Activated CD8-positive, alpha-beta memory T cell treated with anti-CD3 and anti-CD28 coated beads for 24 hours (primary cell): ENCODE data around the gene OR5AR1.
"Not testable (repeated sequence)": the region's sequence is repeated elsewhere in the genome, so short reads cannot be mapped to it uniquely, and the experiment has no call there.

Experiments
- DNase-seq: peaks from one replicate; pipeline ENCODE4 v3.0.0-alpha.2; 2020

OR5AR1 gene

GRCh38 chr11:56663386-56663785 lies at the start of gene OR5AR1:
Gene OR5AR1 (plus strand): TSS chr11:56663686. CDS start chr11:56663686, 0 bp downstream.
- DNase-seq, result no peak

DNA sequence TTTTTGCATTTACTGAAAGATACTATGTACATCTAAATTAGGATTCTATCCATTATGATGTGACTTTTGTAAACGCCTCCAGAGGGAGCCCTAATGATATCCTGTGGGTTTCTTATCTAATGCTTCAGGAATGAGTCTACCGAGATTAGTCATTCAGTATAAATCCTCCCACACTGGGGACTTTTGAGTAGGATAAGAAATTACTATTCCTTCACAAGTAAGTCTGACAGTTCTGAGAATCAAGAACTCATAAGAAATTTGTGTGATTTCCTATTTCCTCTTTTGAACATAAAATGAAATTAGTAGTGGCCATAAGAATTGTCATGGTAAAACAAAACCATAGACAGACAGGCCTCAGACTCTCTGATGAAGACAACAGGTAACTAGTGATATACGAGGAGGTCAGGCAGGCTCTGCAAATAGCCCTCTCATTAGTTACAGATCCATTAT lies 38.8 kb upstream of the OR5AR1 start:
- DNase-seq, result no peak

- no peak for DNase-seq
Observed at GRCh38 chr11:56625946-56626345, 37.5 kb upstream of the OR5AR1 start.

DNA sequence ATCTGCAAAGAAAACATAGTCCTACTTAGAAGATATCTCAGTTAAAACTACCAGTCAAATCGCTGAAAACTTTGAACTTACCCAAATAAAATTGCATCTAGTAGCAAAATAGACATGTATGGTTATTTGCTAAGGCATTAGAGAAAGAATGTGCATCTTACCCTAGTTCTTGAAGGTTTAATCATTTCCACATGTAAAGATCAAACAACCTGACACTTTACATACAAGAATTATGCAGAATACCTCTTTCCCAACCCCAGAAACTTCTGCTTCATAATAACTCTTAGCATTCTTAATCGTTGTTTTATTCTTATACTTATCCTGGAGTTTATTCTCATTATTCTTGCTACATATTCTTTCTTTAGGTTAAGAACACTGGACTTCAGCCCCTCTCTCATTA lies 31.2 kb upstream of the OR5AR1 start:
- no peak for DNase-seq

DNA sequence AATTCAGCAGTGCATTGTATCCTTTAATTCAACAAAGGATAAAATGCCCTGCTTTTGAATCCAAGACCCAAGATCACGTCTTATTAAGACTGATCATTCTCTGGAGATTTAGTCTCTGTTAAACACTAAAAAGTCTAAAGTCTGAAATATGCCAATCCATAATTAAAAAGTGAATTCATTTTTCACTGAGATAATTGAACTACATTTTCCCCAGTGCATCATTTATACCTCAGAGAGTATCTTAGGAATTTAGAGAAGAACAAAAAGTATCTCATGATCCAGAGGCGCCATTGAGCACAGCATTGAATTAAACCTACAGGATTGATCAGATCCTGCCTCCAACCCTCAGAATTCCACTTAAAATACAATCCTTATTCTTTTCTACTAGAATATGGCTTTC lies 26.6 kb upstream of the OR5AR1 start:
- no peak for DNase-seq

- DNase-seq, result no peak
Observed at GRCh38 chr11:56637500-56637899, 26.0 kb upstream of the OR5AR1 start.

- no peak for DNase-seq
Observed at GRCh38 chr11:56642339-56642738, 21.1 kb upstream of the OR5AR1 start, which contains the start of gene OR5AP2. Gene OR5AP2 (minus strand): TSS chr11:56642439. CDS start chr11:56642439, 0 bp downstream.

- DNase-seq, result no peak
Observed at GRCh38 chr11:56659755-56660154, 3.7 kb upstream of the OR5AR1 start.

DNA sequence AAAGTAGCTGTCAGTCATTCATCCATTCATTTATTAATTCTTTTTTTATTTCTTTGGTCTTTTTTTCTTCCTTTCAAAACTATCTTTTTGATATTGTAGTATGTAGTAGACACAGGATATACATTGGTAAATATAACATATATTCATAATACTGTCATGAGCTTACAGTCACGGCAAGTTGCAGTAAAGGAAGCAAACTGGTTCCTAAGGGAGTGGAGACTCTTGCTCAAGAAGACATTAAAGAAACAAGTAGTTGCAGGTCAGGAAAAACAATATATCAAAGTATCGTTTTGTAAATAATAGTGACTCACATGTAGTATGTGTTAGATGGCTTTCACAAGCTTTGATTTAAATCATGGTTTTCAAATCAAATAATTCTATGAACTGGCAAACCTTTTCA lies 7.5 kb downstream of the OR5AR1 start:
- no peak for DNase-seq

DNA sequence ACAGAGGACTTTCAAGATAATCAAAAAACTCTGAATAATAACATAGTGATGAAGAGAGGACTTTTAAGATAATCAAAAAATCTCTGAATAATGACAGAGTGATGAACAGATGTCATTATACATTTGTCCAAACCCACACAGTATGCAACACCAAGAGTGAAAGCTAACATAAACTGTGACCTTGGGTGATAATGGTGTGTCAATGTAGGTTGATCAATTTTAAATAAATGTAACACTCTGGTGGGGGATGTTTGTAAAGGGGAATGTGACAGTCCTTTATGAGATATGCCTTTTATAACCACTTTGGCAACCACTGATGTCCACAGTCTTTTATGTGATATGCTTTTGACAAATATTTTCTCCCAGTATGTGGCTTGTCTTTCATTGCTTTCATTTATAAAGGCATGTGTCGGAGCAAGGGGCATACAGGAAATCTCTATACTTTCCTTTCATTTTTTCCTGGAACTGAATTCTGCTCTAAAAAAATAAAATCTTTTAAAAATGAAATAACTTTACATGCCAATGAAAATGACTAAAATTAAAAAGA lies 25.1 kb downstream of the OR5AR1 start:
- no peak for DNase-seq

DNA sequence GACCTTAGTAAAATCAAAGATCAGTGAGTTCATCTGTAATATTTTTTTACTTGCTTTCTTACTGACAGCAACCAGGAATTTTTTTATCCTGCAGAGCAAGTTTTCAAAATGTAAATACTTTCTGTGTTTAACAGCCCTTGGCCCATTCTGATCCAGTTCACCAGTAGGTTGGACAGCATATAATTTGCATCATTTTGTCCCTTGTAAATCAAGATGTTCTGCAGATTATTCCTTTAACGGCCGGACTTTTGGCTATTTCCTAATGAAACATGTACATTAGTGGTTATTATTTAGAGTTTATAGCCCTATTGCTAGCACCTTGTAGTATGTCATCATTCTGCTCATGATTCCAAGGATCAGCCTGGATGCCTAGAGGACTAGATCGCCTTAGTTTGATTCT lies 27.7 kb downstream of the OR5AR1 start:
- not testable (repeated sequence) for DNase-seq

DNA sequence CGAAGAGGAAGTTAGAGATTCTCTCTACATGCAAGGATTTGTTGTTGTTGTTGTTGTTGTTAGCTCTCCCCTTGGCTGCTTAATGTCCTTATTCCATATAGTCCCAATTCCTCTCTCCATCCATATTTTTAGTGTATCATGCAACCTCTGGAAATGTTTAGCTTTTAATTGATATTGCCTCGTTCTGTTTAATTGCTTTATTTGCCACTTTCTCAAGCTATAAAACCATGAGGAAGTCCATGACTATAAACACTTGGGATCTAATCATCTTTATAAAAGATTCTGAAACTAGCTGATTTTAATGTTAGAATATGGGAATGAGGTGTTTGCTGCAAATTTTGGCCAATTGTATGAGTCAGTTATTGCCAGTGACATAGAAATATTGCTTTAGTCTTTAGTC lies 29.9 kb downstream of the OR5AR1 start:
- DNase-seq, result no peak

DNA sequence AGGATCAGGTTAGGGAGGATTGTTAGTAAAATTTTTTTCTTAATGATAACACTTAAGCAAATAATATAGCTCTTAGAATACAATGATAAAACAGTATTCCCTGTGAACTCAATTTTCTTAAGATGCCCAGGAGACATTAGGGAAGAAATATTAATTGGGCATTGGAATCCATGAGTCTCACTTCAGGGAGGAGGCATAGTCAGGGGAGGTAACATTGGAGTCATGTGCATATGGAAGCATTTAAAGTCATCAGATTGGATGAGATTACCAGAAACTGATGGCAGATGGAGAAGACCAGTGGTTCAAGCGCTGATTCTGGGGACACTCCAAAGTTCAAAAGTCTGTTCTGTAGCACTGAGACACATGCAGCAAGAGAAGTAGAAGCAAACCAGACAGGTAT lies 35.3 kb downstream of the OR5AR1 start, which contains the start of gene OR9G1:
OR9G1 (plus strand) TSS at position 301 of the 400 bp plus-strand sequence. CDS start 1,293 bp downstream, outside the sequence.
- DNase-seq, result no peak

GRCh38 chr11:56700242-56700913 lies 36.9 kb downstream of the OR5AR1 start:
- DNase-seq, result no peak

GRCh38 chr11:56700914-56701485 lies 37.5 kb downstream of the OR5AR1 start:
- no peak for DNase-seq

DNA sequence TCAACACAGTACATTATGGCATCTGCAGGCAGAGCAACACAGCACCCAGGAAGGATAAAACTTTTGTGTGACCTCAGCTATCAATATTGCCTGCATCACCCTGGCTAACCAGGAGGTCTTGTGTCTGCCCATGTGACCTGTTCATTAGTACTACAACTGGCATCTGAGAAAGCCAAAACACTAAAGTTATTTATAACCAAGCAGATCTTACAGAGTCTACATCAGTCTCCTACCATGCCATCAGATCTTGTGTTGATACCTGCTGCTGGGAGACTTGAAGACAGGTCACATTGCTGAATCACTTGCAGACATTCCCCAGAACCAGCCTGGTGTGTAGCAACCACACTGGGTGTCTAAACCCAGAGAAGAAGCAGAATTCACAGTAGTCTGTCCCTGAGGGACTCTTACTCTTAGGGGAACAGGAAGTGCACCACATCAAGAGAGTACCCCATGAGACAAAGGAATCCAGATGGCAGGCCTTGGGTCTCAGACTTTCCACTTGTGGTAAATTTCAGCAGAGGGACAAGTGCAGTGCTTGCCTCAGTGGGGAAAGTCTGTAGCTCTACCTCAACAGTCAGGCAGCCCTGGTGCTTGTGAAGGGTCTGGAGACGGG lies 42.4 kb downstream of the OR5AR1 start:
- no peak for DNase-seq

GRCh38 chr11:56706486-56706885 lies 43.0 kb downstream of the OR5AR1 start:
- no peak for DNase-seq

GRCh38 chr11:56714206-56714605 lies 50.7 kb downstream of the OR5AR1 start:
- DNase-seq, result no peak
